ENCODE measurements around the gene P2RX7.
"Not testable (repeated sequence)": the region's sequence is repeated elsewhere in the genome, so short reads cannot be mapped to it uniquely, and the experiment has no call there.

P2RX7 gene

GRCh38 chr12:121202407-121203355 lies 70.0 kb downstream of the P2RX7 start:
- in situ Hi-C loops (cut with MboI; ENCODE audit: low sequenced_read_pairs): no loop called here

DNA sequence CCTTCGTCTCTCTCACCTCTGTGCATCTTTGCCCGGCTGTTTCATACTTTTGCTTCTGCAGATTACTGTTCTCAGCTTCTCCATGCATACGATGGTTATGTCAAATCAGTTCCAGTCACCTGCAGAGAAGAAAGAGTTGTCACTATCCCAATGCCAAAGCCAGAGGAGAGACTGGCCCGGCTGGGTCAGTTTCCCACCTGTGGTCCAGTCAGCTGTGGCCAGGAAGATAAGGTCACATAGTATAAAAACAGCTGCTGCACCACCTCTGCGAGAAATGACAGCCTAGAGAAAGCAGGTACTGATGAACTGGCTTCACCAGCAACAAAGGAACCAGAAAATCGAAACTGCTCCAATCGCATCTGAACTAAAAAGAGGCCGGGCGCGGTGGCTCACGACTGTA lies 70.8 kb downstream of the P2RX7 start:
- in situ Hi-C loops (cut with MboI; ENCODE audit: low sequenced_read_pairs): no loop called here

GRCh38 chr12:121205491-121205890 lies 72.8 kb downstream of the P2RX7 start:
- in situ Hi-C loops (cut with MboI; ENCODE audit: low sequenced_read_pairs): no loop called here

GRCh38 chr12:121208571-121208970 lies 75.9 kb downstream of the P2RX7 start:
- in situ Hi-C loops (cut with MboI; ENCODE audit: low sequenced_read_pairs): not testable (repeated sequence)

GRCh38 chr12:121209221-121209620 lies 76.5 kb downstream of the P2RX7 start:
- in situ Hi-C loops (cut with MboI; ENCODE audit: low sequenced_read_pairs): no loop called here

DNA sequence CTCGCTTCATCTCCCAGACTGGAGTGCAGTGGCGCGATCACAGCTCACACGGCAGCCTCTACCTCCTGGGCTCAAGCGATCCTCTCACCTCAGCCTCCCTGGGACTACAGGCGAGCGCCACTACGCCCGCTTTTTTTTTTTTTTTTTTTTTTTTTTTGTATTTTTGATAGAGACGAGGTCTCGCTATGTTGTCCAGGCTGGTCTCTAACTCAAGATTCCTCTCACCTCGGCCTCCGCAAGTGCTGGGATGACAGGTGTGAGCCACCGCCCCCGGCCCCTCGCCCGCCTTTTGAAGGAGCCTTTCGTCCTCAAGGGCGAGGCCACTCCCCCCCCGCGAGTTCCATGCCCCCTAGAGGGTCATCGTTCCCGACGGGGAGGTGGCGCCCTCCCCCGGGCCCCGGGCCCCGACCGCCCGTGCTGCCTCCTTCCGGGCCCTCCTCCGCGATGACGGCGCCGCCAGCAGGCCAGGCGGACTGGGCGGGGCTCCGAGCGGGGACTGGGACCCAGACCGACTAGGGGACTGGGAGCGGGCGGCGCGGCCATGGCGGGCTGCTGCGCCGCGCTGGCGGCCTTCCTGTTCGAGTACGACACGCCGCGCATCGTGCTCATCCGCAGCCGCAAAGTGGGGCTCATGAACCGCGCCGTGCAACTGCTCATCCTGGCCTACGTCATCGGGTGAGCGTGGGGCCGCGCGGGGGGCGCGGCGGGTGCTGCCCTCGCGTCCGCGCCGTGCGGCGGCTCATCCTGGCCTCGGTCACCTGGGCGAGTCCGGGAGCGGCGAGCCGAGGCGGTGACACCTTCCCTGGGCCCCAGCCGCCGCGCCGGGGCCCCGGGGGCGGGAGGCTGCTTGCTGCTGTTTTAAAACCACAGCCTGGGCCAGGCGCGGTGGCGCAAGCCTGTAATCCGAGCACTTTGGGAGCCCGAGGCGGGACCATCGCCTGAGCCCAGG lies 77.2 kb downstream of the P2RX7 start, which contains the start of gene P2RX4:
TSS of gene P2RX4 (plus strand) at position 506 of the 949 bp plus-strand sequence. CDS start at position 542, 36 bp downstream.
- in situ Hi-C loops (cut with MboI; ENCODE audit: low sequenced_read_pairs): no loop called here

GRCh38 chr12:121212875-121213274 lies 80.2 kb downstream of the P2RX7 start:
- in situ Hi-C loops (cut with MboI; ENCODE audit: low sequenced_read_pairs): no loop called here

- in situ Hi-C loops (cut with MboI; ENCODE audit: low sequenced_read_pairs): no loop called here
Observed at GRCh38 chr12:121214166-121214777, 81.6 kb downstream of the P2RX7 start.

GRCh38 chr12:121214855-121215745 lies 82.4 kb downstream of the P2RX7 start:
- in situ Hi-C loops (cut with MboI; ENCODE audit: low sequenced_read_pairs): no loop called here

GRCh38 chr12:121216102-121216501 lies 83.4 kb downstream of the P2RX7 start:
- in situ Hi-C loops (cut with MboI; ENCODE audit: low sequenced_read_pairs): no loop called here

DNA sequence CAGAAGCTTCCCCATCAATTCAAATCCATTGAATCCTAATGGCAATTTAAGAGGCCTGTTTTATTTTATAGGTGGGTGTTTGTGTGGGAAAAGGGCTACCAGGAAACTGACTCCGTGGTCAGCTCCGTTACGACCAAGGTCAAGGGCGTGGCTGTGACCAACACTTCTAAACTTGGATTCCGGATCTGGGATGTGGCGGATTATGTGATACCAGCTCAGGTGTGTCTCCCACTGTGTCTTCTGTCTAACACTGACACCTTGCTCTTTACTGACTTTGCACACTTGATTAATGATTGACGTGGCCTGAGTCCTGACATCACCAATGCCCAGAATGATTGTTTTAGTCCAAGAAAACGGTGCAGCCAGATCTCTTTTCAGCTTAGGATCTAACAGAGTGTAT lies 84.4 kb downstream of the P2RX7 start:
- in situ Hi-C loops (cut with MboI; ENCODE audit: low sequenced_read_pairs): no loop called here

GRCh38 chr12:121217761-121218160 lies 85.1 kb downstream of the P2RX7 start:
- in situ Hi-C loops (cut with MboI; ENCODE audit: low sequenced_read_pairs): no loop called here

DNA sequence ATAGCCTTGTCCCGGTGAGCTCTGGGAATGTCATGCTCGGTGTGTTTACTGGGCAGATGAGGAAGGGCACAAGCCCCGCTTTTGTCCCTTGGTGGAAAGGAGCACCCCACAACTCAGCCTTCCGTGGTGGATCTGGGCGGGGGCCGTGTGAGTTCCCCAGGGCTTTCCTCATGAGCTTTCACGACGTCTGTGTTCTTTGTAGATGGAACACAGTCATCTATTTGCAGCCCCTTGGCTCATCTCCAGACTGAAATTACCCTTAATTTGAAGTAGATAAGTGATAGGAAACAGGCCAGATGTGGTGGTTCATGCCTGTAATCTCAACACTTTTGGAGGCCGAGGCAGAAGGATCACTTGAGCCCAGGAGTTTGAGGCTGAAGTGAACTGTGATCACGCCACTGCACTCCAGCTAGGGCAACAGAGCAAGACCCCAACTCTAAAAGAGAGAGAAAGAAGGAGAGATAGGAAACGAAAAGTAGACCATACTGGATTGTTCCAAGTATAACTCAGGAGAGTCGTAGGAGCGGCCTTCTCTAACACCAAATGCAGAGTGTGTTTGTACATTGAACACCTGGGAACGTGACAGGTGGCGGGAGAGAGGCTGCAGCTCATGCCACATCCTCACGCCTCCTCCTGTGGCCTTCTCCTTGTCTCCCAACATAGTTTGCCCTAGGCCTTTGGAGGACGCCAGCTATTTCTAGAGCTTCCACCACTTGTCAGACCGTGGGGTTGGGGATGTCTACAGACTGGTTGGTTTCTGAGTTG lies 86.1 kb downstream of the P2RX7 start:
- in situ Hi-C loops (cut with MboI; ENCODE audit: low sequenced_read_pairs): no loop called here

GRCh38 chr12:121219353-121219986 lies 86.8 kb downstream of the P2RX7 start:
- in situ Hi-C loops (cut with MboI; ENCODE audit: low sequenced_read_pairs): no loop called here

- in situ Hi-C loops (cut with MboI; ENCODE audit: low sequenced_read_pairs): no loop called here
Observed at GRCh38 chr12:121222847-121223246, 90.2 kb downstream of the P2RX7 start.

GRCh38 chr12:121223292-121224285 lies 90.9 kb downstream of the P2RX7 start:
- in situ Hi-C loops (cut with MboI; ENCODE audit: low sequenced_read_pairs): no loop called here

DNA sequence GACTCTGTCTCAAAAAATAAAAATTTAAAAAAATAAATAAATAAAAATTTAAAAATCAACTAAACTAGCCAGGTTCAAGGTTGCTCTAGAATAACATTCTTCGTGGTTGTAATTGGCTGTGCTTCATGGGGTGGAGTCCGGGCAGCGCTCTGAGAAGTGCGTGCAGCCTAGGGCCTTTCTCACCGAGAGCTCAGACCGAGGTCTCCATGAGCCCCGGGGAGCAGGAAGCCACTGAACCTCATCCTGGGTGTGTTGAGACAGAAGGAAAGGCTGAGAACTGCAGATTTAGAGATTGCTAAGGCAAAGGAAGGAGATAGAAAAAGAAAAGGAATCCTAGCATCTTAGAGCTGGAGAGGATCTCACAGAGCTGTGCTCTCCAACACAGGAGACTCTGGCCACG lies 91.9 kb downstream of the P2RX7 start:
- in situ Hi-C loops (cut with MboI; ENCODE audit: low sequenced_read_pairs): no loop called here

- in situ Hi-C loops (cut with MboI; ENCODE audit: low sequenced_read_pairs): no loop called here
Observed at GRCh38 chr12:121226399-121226798, 93.7 kb downstream of the P2RX7 start.

Measured in HL-60/S4 (cell line).